ENCODE measurements around the gene SRMS. TPM values are rescaled to one million over a fixed set of nuclear protein-coding genes. Genes with fewer than 3 reads are reported as not detected.

SRMS gene
- total and polyA plus RNA-seq, 4 donors: not detected

- H3K36me3 ChIP-seq (ENCODE audit: control insufficient read depth in 4 of 4, insufficient read depth in 3 of 4, low read depth in 1 of 4, low read length in 3 of 4): no peaks in the 10 kb centered on the region
- 4% methylated on average over 72 of the region's 72 CpGs for WGBS
- H3K4me1 ChIP-seq (ENCODE audit: control insufficient read depth in 4 of 4, insufficient read depth in 4 of 4, low read length in 3 of 4): peaks cover 2 to 19% (median 6%) of the 10 kb centered on the region in 4 donors
- H3K9me3 ChIP-seq (ENCODE audit: control insufficient read depth in 4 of 4, low read length in 3 of 4): no peaks in the 10 kb centered on the region
- peak overlapping the region in 1 of 2 donors; percentile 14 for H3K9ac ChIP-seq (ENCODE audit: low read depth in 1 of 2, low read length in 2 of 2)
- TF ChIP-seq MAX (IDR thresholded peaks at IDR 0.05) (no peak), NR2F2 (IDR thresholded peaks at IDR 0.05) (no peak), CTCF (IDR thresholded peaks at IDR 0.05; ENCODE audit: low read depth, low read length, missing input control) (no peak)
- TF ChIP-seq, protein P1, sequence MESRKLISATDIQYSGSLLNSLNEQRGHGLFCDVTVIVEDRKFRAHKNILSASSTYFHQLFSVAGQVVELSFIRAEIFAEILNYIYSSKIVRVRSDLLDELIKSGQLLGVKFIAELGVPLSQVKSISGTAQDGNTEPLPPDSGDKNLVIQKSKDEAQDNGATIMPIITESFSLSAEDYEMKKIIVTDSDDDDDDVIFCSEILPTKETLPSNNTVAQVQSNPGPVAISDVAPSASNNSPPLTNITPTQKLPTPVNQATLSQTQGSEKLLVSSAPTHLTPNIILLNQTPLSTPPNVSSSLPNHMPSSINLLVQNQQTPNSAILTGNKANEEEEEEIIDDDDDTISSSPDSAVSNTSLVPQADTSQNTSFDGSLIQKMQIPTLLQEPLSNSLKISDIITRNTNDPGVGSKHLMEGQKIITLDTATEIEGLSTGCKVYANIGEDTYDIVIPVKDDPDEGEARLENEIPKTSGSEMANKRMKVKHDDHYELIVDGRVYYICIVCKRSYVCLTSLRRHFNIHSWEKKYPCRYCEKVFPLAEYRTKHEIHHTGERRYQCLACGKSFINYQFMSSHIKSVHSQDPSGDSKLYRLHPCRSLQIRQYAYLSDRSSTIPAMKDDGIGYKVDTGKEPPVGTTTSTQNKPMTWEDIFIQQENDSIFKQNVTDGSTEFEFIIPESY (IDR thresholded peaks at IDR 0.05): no peak
- H3K4me3 ChIP-seq (ENCODE audit: low read depth in 1 of 3, low read length in 3 of 3): peak overlapping the region; percentile 23 to 92 (median 29)
- H3K27ac ChIP-seq (ENCODE audit: low read depth in 1 of 2, low read length in 2 of 2): peak overlapping the region; percentile 38 to 78
- DNase-seq (ENCODE audit: low spot score): peak; percentile 52
- H3K27me3 ChIP-seq (ENCODE audit: control insufficient read depth in 4 of 4, insufficient read depth in 4 of 4, low read length in 3 of 4): no peaks in the 10 kb centered on the region
Measured at GRCh38 chr20:63519668-63520503, 27.7 kb downstream of the SRMS start.

DNA sequence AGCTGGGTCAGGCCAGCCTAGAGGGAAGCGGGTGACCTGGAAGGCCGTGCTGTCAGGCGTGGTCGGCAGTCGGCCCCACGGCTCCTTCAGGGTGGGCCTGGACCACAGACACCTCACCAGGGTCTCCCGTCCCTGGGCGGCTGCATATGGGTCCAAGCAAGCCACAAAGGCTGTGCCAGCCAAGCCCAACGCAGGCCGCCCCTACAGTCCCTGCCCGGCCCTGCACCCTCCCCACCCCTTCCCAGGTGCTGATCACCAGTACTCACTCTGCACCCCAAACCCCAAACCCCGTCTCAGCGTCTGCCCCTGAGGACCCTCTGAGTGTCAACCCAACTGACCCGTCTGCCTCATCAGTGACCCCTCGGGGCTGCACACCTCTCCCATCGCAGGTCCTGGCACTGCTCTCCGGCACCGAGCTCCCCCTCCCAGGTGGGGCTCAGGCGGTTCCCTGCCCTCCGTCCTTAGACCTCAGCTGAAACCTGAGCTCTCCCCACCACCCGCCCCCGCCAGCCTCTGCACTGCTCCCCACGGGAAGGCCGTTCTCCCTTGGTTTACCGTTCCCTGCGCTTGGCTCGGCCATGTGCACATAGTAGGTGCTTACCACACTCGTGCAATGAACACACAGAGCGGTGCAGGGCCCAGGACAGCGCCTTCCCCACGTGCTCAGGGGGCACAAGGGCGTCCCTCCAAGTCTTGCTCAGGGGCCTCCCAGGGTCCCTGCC, 28.4 kb downstream of the SRMS start:
- TF ChIP-seq, protein P2, sequence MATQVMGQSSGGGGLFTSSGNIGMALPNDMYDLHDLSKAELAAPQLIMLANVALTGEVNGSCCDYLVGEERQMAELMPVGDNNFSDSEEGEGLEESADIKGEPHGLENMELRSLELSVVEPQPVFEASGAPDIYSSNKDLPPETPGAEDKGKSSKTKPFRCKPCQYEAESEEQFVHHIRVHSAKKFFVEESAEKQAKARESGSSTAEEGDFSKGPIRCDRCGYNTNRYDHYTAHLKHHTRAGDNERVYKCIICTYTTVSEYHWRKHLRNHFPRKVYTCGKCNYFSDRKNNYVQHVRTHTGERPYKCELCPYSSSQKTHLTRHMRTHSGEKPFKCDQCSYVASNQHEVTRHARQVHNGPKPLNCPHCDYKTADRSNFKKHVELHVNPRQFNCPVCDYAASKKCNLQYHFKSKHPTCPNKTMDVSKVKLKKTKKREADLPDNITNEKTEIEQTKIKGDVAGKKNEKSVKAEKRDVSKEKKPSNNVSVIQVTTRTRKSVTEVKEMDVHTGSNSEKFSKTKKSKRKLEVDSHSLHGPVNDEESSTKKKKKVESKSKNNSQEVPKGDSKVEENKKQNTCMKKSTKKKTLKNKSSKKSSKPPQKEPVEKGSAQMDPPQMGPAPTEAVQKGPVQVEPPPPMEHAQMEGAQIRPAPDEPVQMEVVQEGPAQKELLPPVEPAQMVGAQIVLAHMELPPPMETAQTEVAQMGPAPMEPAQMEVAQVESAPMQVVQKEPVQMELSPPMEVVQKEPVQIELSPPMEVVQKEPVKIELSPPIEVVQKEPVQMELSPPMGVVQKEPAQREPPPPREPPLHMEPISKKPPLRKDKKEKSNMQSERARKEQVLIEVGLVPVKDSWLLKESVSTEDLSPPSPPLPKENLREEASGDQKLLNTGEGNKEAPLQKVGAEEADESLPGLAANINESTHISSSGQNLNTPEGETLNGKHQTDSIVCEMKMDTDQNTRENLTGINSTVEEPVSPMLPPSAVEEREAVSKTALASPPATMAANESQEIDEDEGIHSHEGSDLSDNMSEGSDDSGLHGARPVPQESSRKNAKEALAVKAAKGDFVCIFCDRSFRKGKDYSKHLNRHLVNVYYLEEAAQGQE (IDR thresholded peaks at IDR 0.05): no peak
- TF ChIP-seq RXRA (IDR thresholded peaks at IDR 0.05) (no peak), FOXA2 (IDR thresholded peaks at IDR 0.05) (no peak), HNF4G (IDR thresholded peaks at IDR 0.05) (no peak), RAD21 (IDR thresholded peaks at IDR 0.05) (no peak), MAX (IDR thresholded peaks at IDR 0.05) (no peak), YY1 (IDR thresholded peaks at IDR 0.05) (no peak), EGR1 (IDR thresholded peaks at IDR 0.05; ENCODE audit: low read depth in 2 of 2) (no peak), NR2F2 (IDR thresholded peaks at IDR 0.05) (no peak), JUND (IDR thresholded peaks at IDR 0.05) (no peak), HNF4A (conservative IDR thresholded peaks at IDR 0.05) (no peak), SP1 (IDR thresholded peaks at IDR 0.05) (no peak), FOXA1 (IDR thresholded peaks at IDR 0.05) (no peak), GABPA (IDR thresholded peaks at IDR 0.05 in 1 of 2, conservative IDR thresholded peaks at IDR 0.05 in 1 of 2) (no peak), TAF1 (conservative IDR thresholded peaks at IDR 0.05) (no peak)
- TF ChIP-seq, protein P3, sequence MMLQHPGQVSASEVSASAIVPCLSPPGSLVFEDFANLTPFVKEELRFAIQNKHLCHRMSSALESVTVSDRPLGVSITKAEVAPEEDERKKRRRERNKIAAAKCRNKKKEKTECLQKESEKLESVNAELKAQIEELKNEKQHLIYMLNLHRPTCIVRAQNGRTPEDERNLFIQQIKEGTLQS (IDR thresholded peaks at IDR 0.05): no peak
- TF ChIP-seq, protein P1 (IDR thresholded peaks at IDR 0.05): no peak
- H3K9me3 ChIP-seq (ENCODE audit: control insufficient read depth in 4 of 4, low read length in 3 of 4): no peaks in the 10 kb centered on the region
- H3K9ac ChIP-seq (ENCODE audit: low read depth in 1 of 2, low read length in 2 of 2): peak overlapping the region in 1 of 2 donors; percentile 14
- H3K4me3 ChIP-seq (ENCODE audit: low read depth in 1 of 3, low read length in 3 of 3): no peak overlapping the region
- no peaks in the 10 kb centered on the region for H3K36me3 ChIP-seq (ENCODE audit: control insufficient read depth in 4 of 4, insufficient read depth in 3 of 4, low read depth in 1 of 4, low read length in 3 of 4)
- H3K27me3 ChIP-seq (ENCODE audit: control insufficient read depth in 4 of 4, insufficient read depth in 4 of 4, low read length in 3 of 4): no peaks in the 10 kb centered on the region
- H3K27ac ChIP-seq (ENCODE audit: low read depth in 1 of 2, low read length in 2 of 2): no peak overlapping the region
- peaks cover 2 to 19% (median 6%) of the 10 kb centered on the region in 4 donors for H3K4me1 ChIP-seq (ENCODE audit: control insufficient read depth in 4 of 4, insufficient read depth in 4 of 4, low read length in 3 of 4)
- DNase-seq (ENCODE audit: low spot score): no peak
- 68% methylated on average over 32 of the region's 32 CpGs for WGBS

Measured in liver (tissue), 9 donors.